MM.1S (cell line): ENCODE results near the gene LATS1.

Experiments used
- EZH2phosphoT487 ChIP-seq: fragments of 300-600 bp; sonication (generic); IDR thresholded peaks from 2 replicates; pipeline ENCODE4 v1.6.1; 2018; ENCODE audit warnings: antibody characterized with exemption, low read length
- TF ChIP-seq, protein P1 (sequence below): fragments of 300-600 bp; sonication (generic); IDR thresholded peaks from 2 replicates; pipeline ENCODE4 v1.5.1; 2016; ENCODE audit warnings: antibody characterized with exemption, low read length, mixed read lengths

DNA sequence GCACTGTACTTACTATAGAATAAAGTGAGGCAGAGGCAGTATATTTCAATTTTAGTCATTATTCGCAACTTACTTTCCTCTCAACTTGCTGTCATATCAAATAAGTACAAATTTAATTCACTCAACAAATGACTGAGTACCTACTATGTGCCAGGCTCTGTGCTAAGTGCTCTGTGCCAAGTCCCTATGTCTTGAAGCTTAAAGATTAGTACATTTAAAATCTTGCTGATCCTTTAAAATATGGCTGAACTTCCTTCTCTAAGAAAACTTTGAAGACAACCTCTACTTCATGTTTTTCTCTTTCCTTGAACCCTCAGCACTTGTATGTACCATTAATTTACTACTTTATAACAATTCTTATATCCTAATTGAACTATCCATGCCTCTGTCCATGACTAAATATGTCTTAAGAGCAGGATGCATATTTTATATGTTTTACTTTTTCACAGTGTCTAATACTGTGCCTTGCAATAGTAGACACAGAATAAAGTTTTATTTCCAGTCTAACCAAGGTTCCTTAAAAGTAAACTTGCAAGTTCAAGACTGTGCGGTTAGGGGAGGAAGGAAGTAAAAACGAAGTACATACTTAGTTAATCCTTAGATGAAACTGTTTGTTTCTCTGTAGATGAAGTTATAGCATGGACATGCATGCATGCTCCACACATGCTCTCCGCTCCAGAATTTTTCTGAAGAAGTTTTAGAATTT is 10.0 kb upstream of the LATS1 start:
- TF ChIP-seq, protein P1, sequence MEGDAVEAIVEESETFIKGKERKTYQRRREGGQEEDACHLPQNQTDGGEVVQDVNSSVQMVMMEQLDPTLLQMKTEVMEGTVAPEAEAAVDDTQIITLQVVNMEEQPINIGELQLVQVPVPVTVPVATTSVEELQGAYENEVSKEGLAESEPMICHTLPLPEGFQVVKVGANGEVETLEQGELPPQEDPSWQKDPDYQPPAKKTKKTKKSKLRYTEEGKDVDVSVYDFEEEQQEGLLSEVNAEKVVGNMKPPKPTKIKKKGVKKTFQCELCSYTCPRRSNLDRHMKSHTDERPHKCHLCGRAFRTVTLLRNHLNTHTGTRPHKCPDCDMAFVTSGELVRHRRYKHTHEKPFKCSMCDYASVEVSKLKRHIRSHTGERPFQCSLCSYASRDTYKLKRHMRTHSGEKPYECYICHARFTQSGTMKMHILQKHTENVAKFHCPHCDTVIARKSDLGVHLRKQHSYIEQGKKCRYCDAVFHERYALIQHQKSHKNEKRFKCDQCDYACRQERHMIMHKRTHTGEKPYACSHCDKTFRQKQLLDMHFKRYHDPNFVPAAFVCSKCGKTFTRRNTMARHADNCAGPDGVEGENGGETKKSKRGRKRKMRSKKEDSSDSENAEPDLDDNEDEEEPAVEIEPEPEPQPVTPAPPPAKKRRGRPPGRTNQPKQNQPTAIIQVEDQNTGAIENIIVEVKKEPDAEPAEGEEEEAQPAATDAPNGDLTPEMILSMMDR, result no peak
- no peak for TF ChIP-seq EZH2phosphoT487
